ENCODE measurements around the gene KHDC1L.
"Not testable (repeated sequence)": the region's sequence is repeated elsewhere in the genome, so short reads cannot be mapped to it uniquely, and the experiment has no call there.

KHDC1L gene

GRCh38 chr6:73204252-73204651 is 21.0 kb downstream of the KHDC1L start:
- DNase-seq = no peak

- DNase-seq = no peak
These were observed 22.2 kb downstream of the KHDC1L start for GRCh38 chr6:73203098-73203497.

DNA sequence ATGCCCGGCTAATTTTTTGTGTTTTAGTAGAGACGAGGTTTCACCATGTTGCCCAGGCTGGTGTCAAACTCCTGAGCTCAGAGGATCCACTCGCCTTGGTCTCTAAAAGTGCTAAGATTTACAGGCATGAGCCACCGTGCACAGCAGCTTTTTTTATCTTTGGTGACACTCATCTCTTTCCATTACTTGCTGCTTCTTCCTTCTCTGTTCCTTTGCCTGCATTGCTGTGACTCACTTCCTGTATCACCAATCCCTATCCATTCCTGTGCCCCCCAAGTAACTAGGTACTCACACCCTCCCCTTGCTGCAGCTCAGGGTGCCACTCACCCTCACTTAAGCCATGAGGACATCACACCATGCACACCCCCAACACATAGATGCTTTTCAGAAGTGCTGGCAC is 24.6 kb downstream of the KHDC1L start:
- DNase-seq = no peak

DNA sequence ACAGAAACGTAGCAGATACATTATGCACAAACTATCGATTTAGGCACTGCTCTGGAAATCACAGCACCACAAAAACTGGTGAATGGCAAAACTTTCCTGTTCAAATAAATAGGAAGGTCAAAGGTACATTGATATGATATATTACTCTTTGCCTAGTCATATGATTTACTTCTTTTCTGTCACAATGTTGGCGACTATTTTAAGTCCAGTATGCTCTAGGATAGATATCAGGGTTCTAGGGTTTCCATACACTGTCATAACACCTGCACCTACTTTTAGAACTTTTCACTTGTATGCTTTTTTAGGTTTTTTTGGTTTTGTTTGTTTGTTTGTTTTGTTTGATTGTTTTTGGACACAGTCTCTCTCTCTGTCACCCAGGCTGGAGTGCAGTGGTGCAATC is 25.0 kb downstream of the KHDC1L start:
- DNase-seq = no peak

GRCh38 chr6:73194744-73195143 is 30.6 kb downstream of the KHDC1L start:
- DNase-seq = no peak

DNA sequence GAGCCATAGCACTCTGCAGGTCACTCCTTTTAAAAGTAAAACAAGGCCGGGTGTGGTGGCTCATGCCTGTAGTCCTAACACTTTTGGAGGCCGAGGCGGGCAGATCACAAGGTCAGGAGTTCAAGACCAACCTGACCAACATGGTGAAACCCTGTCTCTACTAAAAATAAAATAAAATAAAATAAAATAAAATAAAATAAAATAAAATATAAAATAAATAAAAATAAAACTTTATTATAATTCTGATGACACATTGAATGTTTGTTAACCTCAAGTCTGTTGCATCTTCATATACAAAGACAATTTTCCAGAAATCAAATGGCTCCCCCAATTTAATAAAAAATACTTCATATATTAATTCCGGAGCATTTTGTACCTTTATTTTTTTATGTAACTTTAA is 32.0 kb downstream of the KHDC1L start:
- not testable (repeated sequence) for DNase-seq

GRCh38 chr6:73182021-73182607 is 43.2 kb downstream of the KHDC1L start:
- DNase-seq = no peak

GRCh38 chr6:73180763-73181619 is 44.3 kb downstream of the KHDC1L start:
- DNase-seq = peak; percentile 28 to 77 (median 62)

DNA sequence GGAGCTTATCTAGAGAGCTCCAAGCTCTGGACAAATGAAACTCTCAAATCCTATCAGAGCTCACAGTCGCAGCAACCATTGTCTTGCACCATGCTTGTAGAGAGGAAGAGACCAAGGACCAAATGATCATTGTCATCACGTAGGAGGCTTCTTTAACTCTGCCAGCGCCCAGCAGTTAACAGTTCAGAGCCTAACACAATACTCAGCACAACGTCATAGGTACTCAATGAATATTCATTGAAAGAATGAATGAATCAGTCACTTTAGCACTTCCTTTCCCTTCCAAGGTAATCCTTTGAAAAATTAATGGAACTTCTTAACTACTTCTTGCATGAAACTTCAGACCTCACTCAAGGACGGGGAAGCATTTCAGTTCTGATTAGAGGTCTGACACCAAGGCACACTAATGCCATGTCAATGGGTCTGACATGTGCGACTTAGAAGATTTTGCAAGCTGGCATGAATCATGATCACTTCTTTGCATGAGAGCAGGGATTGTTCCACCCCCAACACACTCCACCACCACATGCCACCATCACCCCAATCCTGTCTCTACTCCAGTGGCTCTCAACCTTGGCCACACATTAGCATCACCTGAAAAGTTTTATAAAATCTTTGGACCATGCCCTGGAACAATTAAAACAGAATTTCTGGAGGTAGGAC is 45.1 kb downstream of the KHDC1L start:
- no peak for DNase-seq

DNA sequence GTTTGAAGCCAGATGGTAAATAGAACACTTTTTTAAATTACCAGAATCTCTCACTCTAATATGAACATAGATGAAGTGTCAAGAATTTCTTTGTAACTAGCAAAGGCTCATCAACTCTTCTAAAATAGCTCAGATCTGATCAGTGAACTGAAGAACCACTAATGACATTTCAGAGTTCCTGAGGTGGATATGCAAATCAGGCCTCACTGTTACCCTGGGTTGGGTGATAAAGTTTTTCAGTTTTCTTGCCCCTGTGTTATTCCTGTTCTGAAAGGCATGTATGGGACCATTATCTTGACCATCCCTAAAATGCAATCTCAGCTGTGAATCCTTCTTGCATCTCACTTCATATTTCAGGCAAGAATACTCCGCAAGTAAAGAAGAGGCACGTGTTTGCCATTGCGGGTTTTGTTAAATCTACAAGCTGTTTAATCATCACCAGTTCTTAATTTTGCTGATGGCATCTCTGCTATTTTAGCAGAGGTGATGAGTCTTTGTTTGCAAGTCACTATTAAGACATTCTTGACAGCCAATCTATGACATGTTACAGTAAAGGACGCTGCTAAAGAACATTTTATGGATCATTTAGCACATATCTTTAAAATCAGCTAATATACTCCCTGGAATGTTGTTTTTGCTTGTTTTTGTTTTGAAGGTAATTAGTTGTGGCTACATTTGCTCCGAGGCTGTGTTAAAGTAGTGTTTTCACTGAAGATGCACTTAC is 47.9 kb downstream of the KHDC1L start:
- no peak for DNase-seq

DNA sequence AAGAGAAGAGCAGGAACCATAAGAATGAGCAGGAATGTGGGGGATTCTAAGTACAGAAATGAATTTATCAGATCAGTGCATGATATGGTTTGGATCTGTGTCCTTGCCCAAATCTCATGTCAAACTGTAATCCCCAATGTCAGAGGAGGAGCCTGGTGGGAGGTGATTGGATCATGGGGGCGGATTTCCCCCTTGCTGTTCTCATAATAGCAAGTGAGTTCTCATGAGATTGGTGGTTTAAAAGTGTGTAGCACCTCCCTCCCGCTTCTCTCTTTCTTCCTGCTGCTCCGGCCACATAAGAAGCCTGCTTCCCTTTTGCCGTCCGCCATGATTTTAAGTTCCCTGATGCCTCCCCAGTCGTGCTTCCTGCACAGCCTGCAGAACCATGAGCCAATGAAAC is 49.2 kb downstream of the KHDC1L start:
- DNase-seq = no peak

GRCh38 chr6:73174646-73175045 is 50.6 kb downstream of the KHDC1L start:
- no peak for DNase-seq

All from NCI-H1417 (cell line).